Activated CD8-positive, alpha-beta memory T cell treated with anti-CD3 and anti-CD28 coated beads, Interleukin-2, amount 50 U/mL, for 24 hours (primary cell): ENCODE measurements around the gene FFAR3.

Experiments used
- DNase-seq: peaks from one replicate; pipeline ENCODE4 v3.0.0-alpha.2; 2020; ENCODE audit errors: extremely low read depth

Gene FFAR3

GRCh38 chr19:35403116-35403760, 45.0 kb downstream of the FFAR3 start:
- no peak for DNase-seq

- peak; percentile 43 for DNase-seq
Observed at GRCh38 chr19:35404879-35405622, 46.8 kb downstream of the FFAR3 start.

GRCh38 chr19:35407619-35408018, 49.4 kb downstream of the FFAR3 start:
- DNase-seq: no peak

GRCh38 chr19:35408284-35409171, 50.3 kb downstream of the FFAR3 start:
- DNase-seq: no peak

- DNase-seq: no peak
Observed at GRCh38 chr19:35409191-35409590, 50.9 kb downstream of the FFAR3 start.
